WERI-Rb-1 (cell line): ENCODE results near the gene CUX1.

Experiments used
- DNase-seq: peaks from one replicate; pipeline ENCODE4 v3.0.0-alpha.2; 2020
- H3K27ac ChIP-seq: fragments of 250-450 bp; sonication (Bioruptor Pico); 2 replicates; pipeline ENCODE4 v1.5.1; 2020; ENCODE audit warnings: mild to moderate bottlenecking, moderate library complexity
- H3K27me3 ChIP-seq: fragments of 250-450 bp; sonication (Bioruptor Pico); 2 replicates; pipeline ENCODE4 v1.5.1; 2021; ENCODE audit warnings: mild to moderate bottlenecking, low read depth, moderate library complexity; ENCODE audit not compliant: insufficient read depth, severe bottlenecking
- H3K36me3 ChIP-seq: fragments of 250-450 bp; sonication (Bioruptor Pico); 2 replicates; pipeline ENCODE4 v1.5.1; 2020; ENCODE audit warnings: mild to moderate bottlenecking, moderate library complexity
- H3K4me3 ChIP-seq: 2 replicates; pipeline ENCODE4 v1.5.1; 2011; ENCODE audit warnings: low read depth, mild to moderate bottlenecking, control low read depth, low read length
- H3K9me3 ChIP-seq: fragments of 250-450 bp; sonication (Bioruptor Pico); 2 replicates; pipeline ENCODE4 v1.5.1; 2021; ENCODE audit warnings: mild to moderate bottlenecking, moderate library complexity; ENCODE audit not compliant: severe bottlenecking
- CTCF ChIP-seq: IDR thresholded peaks from 2 replicates; pipeline ENCODE4 v1.5.1; 2011; ENCODE audit warnings: low read depth, mild to moderate bottlenecking, control low read depth, inconsistent platforms, low read length

CUX1 gene

DNA sequence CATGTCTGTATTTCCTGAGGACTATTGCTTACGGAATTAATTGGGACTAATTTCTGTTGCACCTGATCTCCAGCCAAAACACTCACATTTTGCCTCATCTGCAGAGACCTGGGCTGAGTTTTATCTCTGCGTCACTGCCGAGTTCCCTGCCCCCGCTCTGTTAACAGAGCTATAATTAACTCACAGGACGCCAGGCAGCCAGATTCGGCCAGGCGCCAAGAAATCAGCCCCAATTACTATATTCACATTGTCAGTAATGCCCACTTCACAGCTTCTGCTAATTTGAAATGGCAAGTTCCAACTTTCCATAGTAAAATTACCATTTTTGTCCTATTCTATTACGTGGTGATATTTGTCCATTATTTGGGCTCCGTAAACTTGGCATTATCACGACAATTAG, 130.5 kb downstream of the CUX1 start:
- Histone ChIP-seq H3K4me3 (no peak overlapping the region), H3K36me3 (no peaks in the 10 kb centered on the region), H3K27me3 (no peaks in the 10 kb centered on the region), H3K27ac (no peak overlapping the region), H3K9me3 (no peaks in the 10 kb centered on the region)
- no peak for DNase-seq
- no peak for TF ChIP-seq CTCF

DNA sequence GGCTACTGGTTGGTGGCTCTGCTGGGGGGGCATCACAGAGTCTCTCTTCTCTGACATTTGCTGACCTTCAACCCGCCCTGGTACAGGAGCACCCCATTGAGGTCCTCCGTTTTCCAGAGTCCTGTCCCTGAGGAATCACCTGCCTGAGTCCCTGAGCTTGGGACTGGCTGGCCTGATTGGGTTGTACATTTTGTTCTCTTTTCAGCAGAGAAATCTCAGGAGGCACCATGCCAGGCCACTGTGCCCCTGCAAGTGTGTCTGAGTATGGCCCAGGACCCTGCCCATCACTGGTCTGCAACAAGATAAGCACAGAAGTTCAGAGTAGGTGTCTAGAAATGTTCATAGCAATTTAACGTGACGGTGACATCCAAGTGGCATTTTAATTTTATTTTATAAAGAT, 131.2 kb downstream of the CUX1 start:
- Histone ChIP-seq H3K27ac (no peak overlapping the region), H3K36me3 (no peaks in the 10 kb centered on the region), H3K9me3 (no peaks in the 10 kb centered on the region), H3K27me3 (no peaks in the 10 kb centered on the region), H3K4me3 (no peak overlapping the region)
- TF ChIP-seq CTCF = no peak
- DNase-seq = no peak

DNA sequence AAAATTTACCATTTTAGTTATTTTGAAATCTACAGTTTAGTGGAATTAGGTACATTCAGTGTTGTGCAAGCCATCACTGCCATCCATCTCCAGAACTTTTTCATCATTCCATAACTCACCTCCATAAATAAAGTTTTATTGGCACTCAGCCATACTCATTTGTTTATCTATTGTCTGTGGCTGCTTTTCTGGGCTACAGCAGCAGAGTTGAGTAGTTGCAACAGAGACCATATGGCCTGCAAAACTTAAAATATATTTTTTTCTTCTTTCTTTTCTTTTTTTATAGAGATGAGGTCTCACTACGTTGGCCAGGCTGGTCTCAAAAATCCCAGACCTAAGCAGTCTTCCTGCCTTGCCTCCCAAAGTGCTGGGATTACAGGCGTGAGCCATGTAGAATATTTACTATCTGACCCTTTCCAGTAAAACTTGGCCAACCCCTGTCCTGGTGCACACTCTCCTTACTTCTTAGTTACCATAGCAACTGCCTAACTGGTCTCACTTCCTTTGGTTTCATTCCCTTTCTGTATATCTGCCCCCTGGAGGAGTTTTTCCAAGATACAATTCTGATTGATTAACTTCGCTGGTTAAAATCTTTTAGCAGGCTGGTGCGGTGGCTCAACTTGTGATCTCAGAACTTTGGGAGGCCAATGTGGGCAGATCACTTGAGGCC, 133.2 kb downstream of the CUX1 start:
- no peaks in the 10 kb centered on the region for H3K9me3 ChIP-seq
- H3K27me3 ChIP-seq = no peaks in the 10 kb centered on the region
- DNase-seq = no peak
- H3K4me3 ChIP-seq = no peak overlapping the region
- no peak overlapping the region for H3K27ac ChIP-seq
- TF ChIP-seq CTCF = no peak
- no peaks in the 10 kb centered on the region for H3K36me3 ChIP-seq

GRCh38 chr7:101951757-101952156, 134.3 kb downstream of the CUX1 start:
- Histone ChIP-seq H3K36me3 (no peaks in the 10 kb centered on the region), H3K4me3 (no peak overlapping the region), H3K27ac (no peak overlapping the region), H3K9me3 (no peaks in the 10 kb centered on the region), H3K27me3 (no peaks in the 10 kb centered on the region)
- no peak for TF ChIP-seq CTCF
- no peak for DNase-seq

DNA sequence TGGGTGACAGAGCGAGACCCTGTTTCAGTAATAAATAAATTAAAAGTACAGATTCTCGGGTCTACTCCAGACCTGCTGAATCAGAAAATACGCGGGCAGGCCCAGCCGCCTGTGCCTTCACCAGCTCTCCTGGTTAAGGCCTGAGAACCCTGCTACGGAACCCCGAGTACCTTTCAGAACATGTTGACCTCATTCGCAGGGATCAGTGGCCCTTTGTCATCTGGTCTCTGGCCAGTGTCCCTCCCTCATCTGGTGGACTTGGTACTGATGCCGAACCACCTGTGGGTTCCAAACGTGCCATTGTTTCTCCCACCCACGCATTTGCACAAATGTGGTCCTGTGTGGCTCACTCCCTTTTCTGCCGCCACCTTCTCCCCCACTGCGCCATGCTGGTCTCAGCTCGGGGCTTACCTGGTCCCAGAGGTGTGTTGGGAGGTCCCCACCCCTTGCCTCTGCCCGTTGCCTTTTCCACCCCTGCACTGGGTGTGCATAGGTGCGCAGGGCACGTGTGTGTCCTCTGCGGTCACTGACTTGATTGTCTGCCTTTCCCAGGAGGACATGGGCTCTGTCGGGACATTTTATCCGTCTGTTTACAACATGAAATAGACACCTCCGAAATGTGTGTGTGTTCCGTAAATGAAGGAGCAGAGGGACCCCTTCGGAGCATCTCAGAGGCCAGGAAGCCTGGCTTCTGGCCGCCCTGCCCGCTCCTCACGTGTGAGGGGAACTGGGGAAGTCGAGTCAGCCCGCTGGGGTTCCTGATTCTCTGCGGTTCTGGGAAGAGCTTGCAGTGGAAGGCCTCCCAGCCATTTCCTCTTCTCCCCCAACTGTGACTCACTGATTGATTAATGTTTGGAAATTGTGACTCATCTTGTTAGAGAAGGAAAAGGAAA, 135.2 kb downstream of the CUX1 start:
- TF ChIP-seq CTCF = no peak
- no peak overlapping the region for H3K4me3 ChIP-seq
- no peak overlapping the region for H3K27ac ChIP-seq
- H3K27me3 ChIP-seq = no peaks in the 10 kb centered on the region
- no peak for DNase-seq
- H3K9me3 ChIP-seq = no peaks in the 10 kb centered on the region
- H3K36me3 ChIP-seq = no peaks in the 10 kb centered on the region
